Measurements from ENCODE around the gene SEC31B. TPM values are rescaled to one million over a fixed set of nuclear protein-coding genes. Genes with fewer than 3 reads are reported as not detected.

Gene SEC31B
- total and polyA plus RNA-seq, 7 donors, result 0.60 to 19.4 (median 5.3) TPM

DNA sequence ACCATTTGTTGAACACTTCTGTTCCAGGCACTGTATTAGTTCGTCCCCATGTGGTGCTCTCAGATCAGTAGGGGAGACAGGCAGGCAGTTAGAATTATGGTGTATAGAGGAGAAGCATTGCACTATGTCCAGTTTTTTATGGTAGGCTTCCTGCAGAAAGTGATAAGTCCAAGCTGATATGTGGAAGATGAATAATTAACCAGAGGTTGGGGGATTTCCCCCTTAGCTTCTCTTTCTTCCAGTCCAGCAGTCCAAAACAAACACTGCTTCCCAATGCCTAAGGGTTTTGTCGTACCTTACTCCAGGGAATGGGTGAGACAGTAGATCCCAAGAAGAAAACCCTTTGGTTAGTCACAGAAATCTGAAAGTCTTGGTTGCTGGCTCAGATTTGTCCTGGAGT lies 35.2 kb upstream of the SEC31B start:
- TF ChIP-seq, protein P1, sequence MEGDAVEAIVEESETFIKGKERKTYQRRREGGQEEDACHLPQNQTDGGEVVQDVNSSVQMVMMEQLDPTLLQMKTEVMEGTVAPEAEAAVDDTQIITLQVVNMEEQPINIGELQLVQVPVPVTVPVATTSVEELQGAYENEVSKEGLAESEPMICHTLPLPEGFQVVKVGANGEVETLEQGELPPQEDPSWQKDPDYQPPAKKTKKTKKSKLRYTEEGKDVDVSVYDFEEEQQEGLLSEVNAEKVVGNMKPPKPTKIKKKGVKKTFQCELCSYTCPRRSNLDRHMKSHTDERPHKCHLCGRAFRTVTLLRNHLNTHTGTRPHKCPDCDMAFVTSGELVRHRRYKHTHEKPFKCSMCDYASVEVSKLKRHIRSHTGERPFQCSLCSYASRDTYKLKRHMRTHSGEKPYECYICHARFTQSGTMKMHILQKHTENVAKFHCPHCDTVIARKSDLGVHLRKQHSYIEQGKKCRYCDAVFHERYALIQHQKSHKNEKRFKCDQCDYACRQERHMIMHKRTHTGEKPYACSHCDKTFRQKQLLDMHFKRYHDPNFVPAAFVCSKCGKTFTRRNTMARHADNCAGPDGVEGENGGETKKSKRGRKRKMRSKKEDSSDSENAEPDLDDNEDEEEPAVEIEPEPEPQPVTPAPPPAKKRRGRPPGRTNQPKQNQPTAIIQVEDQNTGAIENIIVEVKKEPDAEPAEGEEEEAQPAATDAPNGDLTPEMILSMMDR (IDR thresholded peaks at IDR 0.05), result no peak
- no peak for TF ChIP-seq EP300 (IDR thresholded peaks at IDR 0.05)
- no peak for TF ChIP-seq POLR2A (IDR thresholded peaks at IDR 0.05)
- no peak for TF ChIP-seq POLR2AphosphoS5 (IDR thresholded peaks at IDR 0.05)
- Histone ChIP-seq H3K9me3 (no peaks in the 10 kb centered on the region), H3K4me3 (no peak overlapping the region), H3K27ac (no peak overlapping the region), H3K4me1 (no peaks in the 10 kb centered on the region), H3K36me3 (peaks cover 1 to 60% (median 5%) of the 10 kb centered on the region in 4 donors), H3K27me3 (no peaks in the 10 kb centered on the region)
- intact Hi-C loops (cut with DNase I), result no loop called here
- no peak for DNase-seq
- WGBS, 2 donors, result 22 to 77% methylated on average over 2 of the region's 2 CpGs

DNA sequence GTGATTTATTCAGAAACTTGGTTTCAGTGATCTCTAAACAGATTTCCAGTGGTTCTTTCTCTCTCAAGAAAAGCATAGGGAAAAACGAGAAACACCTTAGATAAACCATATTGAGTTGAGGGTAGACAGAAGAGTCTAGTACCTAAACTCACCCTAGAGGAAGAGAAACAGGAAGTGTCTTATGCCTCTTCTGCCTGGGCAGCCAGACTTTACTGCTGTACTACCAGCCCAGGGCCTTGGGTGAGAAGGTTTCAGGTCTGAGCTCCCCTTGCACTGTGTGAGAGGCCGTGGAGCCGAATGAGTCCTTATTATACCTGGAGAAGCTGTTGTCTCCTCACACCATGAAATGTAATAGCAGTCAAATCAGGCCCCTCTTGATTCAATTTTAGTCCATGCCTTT lies 34.3 kb upstream of the SEC31B start:
- no peaks in the 10 kb centered on the region for H3K27me3 ChIP-seq
- H3K4me3 ChIP-seq, result no peak overlapping the region
- H3K9me3 ChIP-seq, result no peaks in the 10 kb centered on the region
- intact Hi-C loops (cut with DNase I), result no loop called here
- no peak for DNase-seq
- peaks cover 3 to 63% (median 11%) of the 10 kb centered on the region in 4 donors for H3K36me3 ChIP-seq
- H3K4me1 ChIP-seq, result no peaks in the 10 kb centered on the region
- WGBS, 2 donors, result 90% methylated on average over 3 of the region's 3 CpGs
- H3K27ac ChIP-seq, result no peak overlapping the region
- TF ChIP-seq POLR2AphosphoS5 (IDR thresholded peaks at IDR 0.05) (no peak), POLR2A (IDR thresholded peaks at IDR 0.05) (no peak), EP300 (IDR thresholded peaks at IDR 0.05) (no peak)

GRCh38 chr10:100551738-100552137 lies 32.1 kb upstream of the SEC31B start:
- no peaks in the 10 kb centered on the region for H3K27me3 ChIP-seq
- 74 to 86% methylated on average over 5 of the region's 5 CpGs for WGBS, 2 donors
- no peak overlapping the region for H3K27ac ChIP-seq
- DNase-seq, result no peak
- no peak overlapping the region for H3K4me3 ChIP-seq
- intact Hi-C loops (cut with DNase I), result no loop called here
- H3K4me1 ChIP-seq, result no peaks in the 10 kb centered on the region
- H3K36me3 ChIP-seq, result peaks cover 17 to 65% (median 31%) of the 10 kb centered on the region in 4 donors
- TF ChIP-seq, protein P1 (IDR thresholded peaks at IDR 0.05), result no peak
- no peaks in the 10 kb centered on the region for H3K9me3 ChIP-seq

- intact Hi-C loops (cut with DNase I), result no loop called here
- Histone ChIP-seq H3K27me3 (no peaks in the 10 kb centered on the region), H3K9me3 (no peaks in the 10 kb centered on the region), H3K27ac (no peak overlapping the region), H3K36me3 (peaks cover 22 to 70% (median 36%) of the 10 kb centered on the region in 4 donors), H3K4me3 (no peak overlapping the region), H3K4me1 (no peaks in the 10 kb centered on the region)
- no peak for DNase-seq
- WGBS, 2 donors, result 79 to 84% methylated on average over 4 of the region's 4 CpGs
- TF ChIP-seq, protein P1 (IDR thresholded peaks at IDR 0.05), result no peak
- TF ChIP-seq EP300 (IDR thresholded peaks at IDR 0.05) (no peak), POLR2A (IDR thresholded peaks at IDR 0.05) (no peak), POLR2AphosphoS5 (IDR thresholded peaks at IDR 0.05) (no peak)
These were observed 31.5 kb upstream of the SEC31B start for GRCh38 chr10:100551196-100551595.

- peaks cover 35 to 99% (median 65%) of the 10 kb centered on the region in 4 donors for H3K36me3 ChIP-seq
- no peak for TF ChIP-seq POLR2A (IDR thresholded peaks at IDR 0.05)
- TF ChIP-seq EP300 (IDR thresholded peaks at IDR 0.05), result no peak
- no peak for TF ChIP-seq POLR2AphosphoS5 (IDR thresholded peaks at IDR 0.05)
- TF ChIP-seq, protein P1 (IDR thresholded peaks at IDR 0.05), result no peak
- WGBS, 2 donors, result 94 to 95% methylated on average over 5 of the region's 5 CpGs
These were observed 25.3 kb upstream of the SEC31B start for GRCh38 chr10:100544950-100545349.

More at GRCh38 chr10:100544950-100545349, 25.3 kb upstream of the SEC31B start:
- H3K9me3 ChIP-seq, result no peaks in the 10 kb centered on the region
- no peak overlapping the region for H3K27ac ChIP-seq
- H3K4me1 ChIP-seq, result no peaks in the 10 kb centered on the region
- intact Hi-C loops (cut with DNase I), result no loop called here
- H3K4me3 ChIP-seq, result no peak overlapping the region
- H3K27me3 ChIP-seq, result no peaks in the 10 kb centered on the region
- no peak for DNase-seq

Data from sigmoid colon (tissue), 7 donors.